ENCODE results near the gene IGFLR1. TPM values are rescaled to one million over a fixed set of nuclear protein-coding genes. Genes with fewer than 3 reads are reported as not detected.
A peak's percentile ranks its signal among the peaks of the same experiment; 100 is the strongest.

IGFLR1 gene
- total RNA-seq, 1 donor from 2014 or later = 6.3 TPM

- no peak for DNase-seq (ENCODE audit: low read depth, low spot score)
- Mint-ChIP-seq H3K4me1 (peaks cover 25% of the 10 kb centered on the region), H3K9me3 (no peaks in the 10 kb centered on the region), H3K27ac (ENCODE audit: unreplicated experiment) (no peak overlapping the region), H3K27me3 (ENCODE audit: low read depth) (peaks cover 2% of the 10 kb centered on the region), H3K4me3 (peak overlapping the region; percentile 84), H3K36me3 (ENCODE audit: low read depth) (no peaks in the 10 kb centered on the region)
- no peak for TF ChIP-seq CTCF (conservative IDR thresholded peaks at IDR 0.05)
Observed at GRCh38 chr19:35755550-35756376, 13.5 kb upstream of the IGFLR1 start.

DNA sequence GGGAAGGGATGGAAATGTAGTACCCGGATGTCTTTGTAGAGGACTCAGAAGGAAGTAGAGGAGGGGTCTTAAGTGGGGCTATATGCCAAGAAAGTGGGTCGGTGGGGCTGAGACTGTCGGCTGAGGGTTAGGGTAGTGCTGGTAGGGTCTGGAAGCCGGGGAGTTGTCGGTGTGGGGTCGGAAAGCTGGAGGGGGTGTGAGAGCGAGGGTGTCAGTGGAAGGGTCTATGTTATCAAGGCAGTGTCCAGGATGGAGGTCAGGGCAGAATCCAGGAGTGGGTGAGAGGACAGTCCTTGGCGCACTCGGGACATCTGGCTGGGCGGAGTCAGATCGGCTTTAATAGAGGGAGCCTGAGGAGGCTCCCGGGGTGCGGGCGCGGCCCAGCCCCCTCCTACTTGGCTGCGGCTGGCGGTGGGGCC lies 12.9 kb upstream of the IGFLR1 start:
- no peak for DNase-seq (ENCODE audit: low read depth, low spot score)
- Mint-ChIP-seq H3K27ac (ENCODE audit: unreplicated experiment) (no peak overlapping the region), H3K27me3 (ENCODE audit: low read depth) (peaks cover 2% of the 10 kb centered on the region), H3K9me3 (no peaks in the 10 kb centered on the region), H3K4me3 (peak overlapping the region; percentile 72), H3K4me1 (peaks cover 25% of the 10 kb centered on the region), H3K36me3 (ENCODE audit: low read depth) (no peaks in the 10 kb centered on the region)
- TF ChIP-seq CTCF (conservative IDR thresholded peaks at IDR 0.05) = no peak

GRCh38 chr19:35754370-35755130 lies 12.3 kb upstream of the IGFLR1 start:
- no peak for TF ChIP-seq CTCF (conservative IDR thresholded peaks at IDR 0.05)
- Mint-ChIP-seq H3K4me1 (peaks cover 23% of the 10 kb centered on the region), H3K36me3 (ENCODE audit: low read depth) (no peaks in the 10 kb centered on the region), H3K9me3 (no peaks in the 10 kb centered on the region), H3K4me3 (peak overlapping the region; percentile 72), H3K27ac (ENCODE audit: unreplicated experiment) (no peak overlapping the region), H3K27me3 (ENCODE audit: low read depth) (peaks cover 2% of the 10 kb centered on the region)
- DNase-seq (ENCODE audit: low read depth, low spot score) = no peak

GRCh38 chr19:35753634-35754369 lies 11.6 kb upstream of the IGFLR1 start:
- no peak for TF ChIP-seq CTCF (conservative IDR thresholded peaks at IDR 0.05)

GRCh38 chr19:35752746-35753350 lies 10.6 kb upstream of the IGFLR1 start:
- Mint-ChIP-seq H3K36me3 (ENCODE audit: low read depth) (no peaks in the 10 kb centered on the region), H3K27ac (ENCODE audit: unreplicated experiment) (no peak overlapping the region), H3K9me3 (no peaks in the 10 kb centered on the region), H3K4me1 (peaks cover 24% of the 10 kb centered on the region), H3K27me3 (ENCODE audit: low read depth) (peaks cover 2% of the 10 kb centered on the region), H3K4me3 (no peak overlapping the region)
- no peak for DNase-seq (ENCODE audit: low read depth, low spot score)
- TF ChIP-seq CTCF (conservative IDR thresholded peaks at IDR 0.05) = no peak

More at GRCh38 chr19:35753634-35754369, 11.6 kb upstream of the IGFLR1 start:
- Mint-ChIP-seq H3K27ac (ENCODE audit: unreplicated experiment) (no peak overlapping the region), H3K27me3 (ENCODE audit: low read depth) (peaks cover 2% of the 10 kb centered on the region), H3K4me1 (peaks cover 21% of the 10 kb centered on the region), H3K4me3 (peak overlapping the region; percentile 47), H3K36me3 (ENCODE audit: low read depth) (no peaks in the 10 kb centered on the region), H3K9me3 (no peaks in the 10 kb centered on the region)
- no peak for DNase-seq (ENCODE audit: low read depth, low spot score)
